ENCODE results near the gene MCM6.

Gene MCM6

GRCh38 chr2:135876066-135876711 lies at the start of gene MCM6:
MCM6 (minus strand) TSS chr2:135876443; CDS start chr2:135876365, 78 bp downstream.
- H3K27me3 Mint-ChIP-seq, result no peaks in the 10 kb centered on the region
- intact Hi-C loops (cut with micrococcal nuclease), result no loop called here
- H3K27ac Mint-ChIP-seq, result peak within 1 kb of the TSS; percentile 82
- H3K36me3 Mint-ChIP-seq (ENCODE audit: low read depth), result peaks cover 12% of the 10 kb centered on the region
- peaks cover 22% of the 10 kb centered on the region for H3K4me1 Mint-ChIP-seq (ENCODE audit: low read depth)
- H3K4me3 Mint-ChIP-seq, result peak within 1 kb of the TSS; percentile 83
- H3K9me3 Mint-ChIP-seq, result no peaks in the 10 kb centered on the region

GRCh38 chr2:135925571-135925970 lies 49.3 kb upstream of the MCM6 start:
- no peak overlapping the region for H3K4me3 Mint-ChIP-seq
- H3K27ac Mint-ChIP-seq, result no peak overlapping the region
- H3K9me3 Mint-ChIP-seq, result no peaks in the 10 kb centered on the region
- H3K4me1 Mint-ChIP-seq (ENCODE audit: low read depth), result no peaks in the 10 kb centered on the region
- intact Hi-C loops (cut with micrococcal nuclease), result loop anchor here (10.0 kb wide), 1 partner anchor 49 kb away; no protein-coding TSS in a partner anchor
- H3K27me3 Mint-ChIP-seq, result no peaks in the 10 kb centered on the region
- H3K36me3 Mint-ChIP-seq (ENCODE audit: low read depth), result peaks cover 41% of the 10 kb centered on the region

GRCh38 chr2:135916207-135916606 lies 40.0 kb upstream of the MCM6 start:
- Mint-ChIP-seq H3K36me3 (ENCODE audit: low read depth) (peaks cover 46% of the 10 kb centered on the region), H3K4me3 (no peak overlapping the region), H3K9me3 (no peaks in the 10 kb centered on the region), H3K27me3 (no peaks in the 10 kb centered on the region), H3K4me1 (ENCODE audit: low read depth) (no peaks in the 10 kb centered on the region), H3K27ac (no peak overlapping the region)
- intact Hi-C loops (cut with micrococcal nuclease), result loop anchor here (10.0 kb wide), 1 partner anchor 209 kb away; no protein-coding TSS in a partner anchor

DNA sequence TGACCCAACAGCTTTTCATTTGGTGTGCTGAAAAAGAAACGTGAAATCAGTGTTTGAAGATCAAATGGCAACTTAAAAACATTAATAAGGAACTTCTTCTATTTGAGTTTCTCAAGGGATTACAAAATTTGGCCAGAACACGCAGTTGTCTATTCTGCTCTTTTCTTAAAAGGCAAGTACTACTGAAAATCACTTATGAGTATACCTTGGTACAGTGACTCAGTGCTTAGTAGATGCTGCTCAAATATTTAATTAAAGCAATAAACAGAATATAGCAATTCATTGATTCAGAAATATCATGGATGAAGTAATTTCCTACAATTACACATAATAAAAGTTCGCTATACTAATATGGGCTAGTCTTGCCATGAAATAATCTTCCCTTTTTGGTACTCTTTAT lies 38.2 kb upstream of the MCM6 start:
- Mint-ChIP-seq H3K4me1 (ENCODE audit: low read depth) (no peaks in the 10 kb centered on the region), H3K9me3 (no peaks in the 10 kb centered on the region), H3K27ac (no peak overlapping the region), H3K27me3 (no peaks in the 10 kb centered on the region), H3K36me3 (ENCODE audit: low read depth) (peaks cover 49% of the 10 kb centered on the region), H3K4me3 (no peak overlapping the region)
- intact Hi-C loops (cut with micrococcal nuclease), result loop anchor here (1.0 to 10.0 kb wide), 2 partner anchors 210 to 464 kb away; no protein-coding TSS in a partner anchor

DNA sequence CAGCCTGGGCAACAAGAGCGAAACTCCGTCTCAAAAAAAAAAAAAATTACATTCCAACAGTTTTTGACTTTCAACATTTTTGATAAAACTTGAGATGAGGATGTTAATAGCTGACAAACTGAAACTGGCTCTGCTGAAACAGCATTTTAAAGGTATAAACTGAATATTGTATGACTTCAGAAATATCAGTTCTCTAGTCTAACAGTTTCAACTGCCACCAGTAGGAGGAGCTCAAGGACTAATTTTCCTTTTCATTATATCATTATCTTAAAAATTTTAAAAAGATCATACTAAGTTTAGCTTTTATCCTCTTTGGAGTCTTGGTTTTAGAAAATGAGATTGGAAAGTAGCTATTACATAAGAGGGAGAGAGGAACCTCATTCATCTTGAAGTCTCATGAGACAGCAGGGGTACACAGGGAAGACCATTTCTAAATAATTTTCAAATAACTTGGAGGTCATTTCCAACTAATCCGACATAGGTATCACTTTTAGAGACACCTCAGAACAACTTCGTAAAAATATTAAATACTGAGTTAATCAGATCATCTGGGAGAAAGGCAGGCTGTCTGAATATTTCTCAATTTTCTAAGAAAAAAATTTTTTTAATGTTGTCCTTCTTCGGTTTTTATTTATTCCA lies 37.6 kb upstream of the MCM6 start:
- Mint-ChIP-seq H3K4me3 (no peak overlapping the region), H3K4me1 (ENCODE audit: low read depth) (no peaks in the 10 kb centered on the region), H3K36me3 (ENCODE audit: low read depth) (peaks cover 49% of the 10 kb centered on the region), H3K9me3 (no peaks in the 10 kb centered on the region), H3K27me3 (no peaks in the 10 kb centered on the region), H3K27ac (no peak overlapping the region)
- intact Hi-C loops (cut with micrococcal nuclease), result loop anchor here (1.0 to 10.0 kb wide), 2 partner anchors 211 to 464 kb away; no protein-coding TSS in a partner anchor

- Mint-ChIP-seq H3K4me3 (no peak overlapping the region), H3K27me3 (no peaks in the 10 kb centered on the region), H3K36me3 (ENCODE audit: low read depth) (peaks cover 74% of the 10 kb centered on the region), H3K27ac (no peak overlapping the region), H3K4me1 (ENCODE audit: low read depth) (no peaks in the 10 kb centered on the region), H3K9me3 (no peaks in the 10 kb centered on the region)
- intact Hi-C loops (cut with micrococcal nuclease), result loop anchor here (10.0 kb wide), 1 partner anchor 215 kb away; no protein-coding TSS in a partner anchor
Observed at GRCh38 chr2:135909976-135910375, 33.7 kb upstream of the MCM6 start.

GRCh38 chr2:135905679-135906078 lies 29.4 kb upstream of the MCM6 start:
- Mint-ChIP-seq H3K4me1 (ENCODE audit: low read depth) (no peaks in the 10 kb centered on the region), H3K36me3 (ENCODE audit: low read depth) (peaks cover 72% of the 10 kb centered on the region), H3K27ac (no peak overlapping the region), H3K9me3 (no peaks in the 10 kb centered on the region), H3K4me3 (no peak overlapping the region), H3K27me3 (no peaks in the 10 kb centered on the region)
- intact Hi-C loops (cut with micrococcal nuclease), result no loop called here

DNA sequence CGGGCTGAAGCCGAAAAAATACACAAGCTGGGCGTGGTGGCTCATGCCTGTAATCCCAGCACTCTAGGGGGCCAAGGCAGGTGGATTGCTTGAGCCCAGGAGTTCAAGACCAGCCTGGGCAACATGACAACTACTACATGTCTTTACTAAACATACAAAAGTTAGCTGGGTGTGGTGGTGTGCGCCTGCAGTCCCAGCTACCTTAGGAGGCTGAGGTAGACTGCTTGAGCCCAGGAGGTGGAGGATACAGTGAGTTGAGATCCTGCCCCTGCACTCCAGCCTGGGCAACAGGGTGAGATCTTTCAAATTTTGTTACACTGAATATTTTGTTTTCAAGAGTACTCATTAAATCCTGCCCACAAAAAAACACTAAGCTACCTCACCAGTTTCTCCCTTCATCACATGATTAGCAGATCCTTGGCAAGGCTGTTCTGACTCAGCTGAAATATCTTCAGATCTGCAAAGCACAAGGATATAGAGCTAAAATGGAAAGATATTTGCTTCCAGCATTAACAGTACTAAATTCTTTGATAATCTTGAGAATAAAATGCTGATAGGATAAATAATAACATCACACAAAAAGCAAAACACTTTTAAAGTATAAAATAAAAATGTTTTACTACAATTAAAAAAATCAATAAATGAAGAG lies 28.2 kb upstream of the MCM6 start:
- no peaks in the 10 kb centered on the region for H3K27me3 Mint-ChIP-seq
- intact Hi-C loops (cut with micrococcal nuclease), result no loop called here
- no peak overlapping the region for H3K4me3 Mint-ChIP-seq
- H3K36me3 Mint-ChIP-seq (ENCODE audit: low read depth), result peaks cover 60% of the 10 kb centered on the region
- peak overlapping the region; percentile 22 for H3K27ac Mint-ChIP-seq
- no peaks in the 10 kb centered on the region for H3K4me1 Mint-ChIP-seq (ENCODE audit: low read depth)
- no peaks in the 10 kb centered on the region for H3K9me3 Mint-ChIP-seq

GRCh38 chr2:135903650-135904049 lies 27.4 kb upstream of the MCM6 start:
- intact Hi-C loops (cut with micrococcal nuclease), result no loop called here
- Mint-ChIP-seq H3K27me3 (no peaks in the 10 kb centered on the region), H3K27ac (no peak overlapping the region)

DNA sequence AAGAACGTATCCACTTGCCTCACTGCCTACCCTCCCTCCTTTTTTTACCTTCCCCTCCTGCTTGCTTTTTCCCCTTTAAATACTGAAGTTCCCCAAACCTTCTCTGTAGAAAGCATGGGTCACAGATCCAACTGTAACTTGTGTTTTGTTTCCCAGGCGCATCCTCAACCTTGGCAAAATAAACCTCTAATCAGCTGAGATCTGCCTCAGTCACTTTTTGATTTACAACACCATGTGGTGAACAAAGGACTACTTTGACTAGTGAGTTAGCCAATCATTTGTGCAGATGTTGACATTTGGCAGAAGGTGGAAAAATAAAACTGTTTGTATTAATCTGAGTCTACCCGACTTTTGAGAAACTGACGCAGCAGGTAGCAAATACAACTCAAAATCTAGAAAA lies 23.3 kb upstream of the MCM6 start:
- Mint-ChIP-seq H3K4me3 (no peak overlapping the region), H3K36me3 (ENCODE audit: low read depth) (peaks cover 31% of the 10 kb centered on the region), H3K9me3 (no peaks in the 10 kb centered on the region), H3K27me3 (no peaks in the 10 kb centered on the region), H3K27ac (no peak overlapping the region), H3K4me1 (ENCODE audit: low read depth) (no peaks in the 10 kb centered on the region)
- intact Hi-C loops (cut with micrococcal nuclease), result no loop called here

More at GRCh38 chr2:135903650-135904049, 27.4 kb upstream of the MCM6 start:
- H3K4me1 Mint-ChIP-seq (ENCODE audit: low read depth), result no peaks in the 10 kb centered on the region
- no peaks in the 10 kb centered on the region for H3K9me3 Mint-ChIP-seq
- H3K4me3 Mint-ChIP-seq, result no peak overlapping the region
- H3K36me3 Mint-ChIP-seq (ENCODE audit: low read depth), result peaks cover 58% of the 10 kb centered on the region

GRCh38 chr2:135898234-135898786 lies 22.1 kb upstream of the MCM6 start:
- no peak overlapping the region for H3K4me3 Mint-ChIP-seq
- H3K27me3 Mint-ChIP-seq, result no peaks in the 10 kb centered on the region
- intact Hi-C loops (cut with micrococcal nuclease), result no loop called here
- H3K4me1 Mint-ChIP-seq (ENCODE audit: low read depth), result peaks cover 7% of the 10 kb centered on the region
- H3K9me3 Mint-ChIP-seq, result no peaks in the 10 kb centered on the region
- H3K27ac Mint-ChIP-seq, result no peak overlapping the region
- H3K36me3 Mint-ChIP-seq (ENCODE audit: low read depth), result peaks cover 18% of the 10 kb centered on the region

DNA sequence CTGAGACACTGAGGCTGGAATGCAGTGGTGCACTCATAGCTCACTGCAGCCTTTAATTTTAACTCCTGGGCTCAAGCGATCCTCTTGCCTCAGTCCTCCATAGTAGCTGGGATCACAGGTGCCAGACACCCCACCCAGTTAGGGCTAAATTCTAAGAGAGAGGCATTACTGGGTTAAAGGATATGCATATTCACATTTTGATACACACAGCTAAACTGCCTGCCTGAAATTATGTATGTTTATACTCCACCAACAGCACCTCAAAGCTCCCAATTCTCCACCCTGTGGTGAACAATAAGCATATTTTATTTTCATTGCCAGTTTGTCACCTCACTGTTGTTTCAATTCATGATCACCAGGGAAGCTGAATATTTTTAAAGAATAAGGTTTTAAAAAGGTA lies 18.7 kb upstream of the MCM6 start:
- no peak overlapping the region for H3K4me3 Mint-ChIP-seq
- H3K4me1 Mint-ChIP-seq (ENCODE audit: low read depth), result peaks cover 24% of the 10 kb centered on the region
- H3K9me3 Mint-ChIP-seq, result no peaks in the 10 kb centered on the region
- H3K27ac Mint-ChIP-seq, result no peak overlapping the region
- H3K27me3 Mint-ChIP-seq, result no peaks in the 10 kb centered on the region
- peaks cover 12% of the 10 kb centered on the region for H3K36me3 Mint-ChIP-seq (ENCODE audit: low read depth)
- intact Hi-C loops (cut with micrococcal nuclease), result no loop called here

- no peaks in the 10 kb centered on the region for H3K27me3 Mint-ChIP-seq
- no peak overlapping the region for H3K4me3 Mint-ChIP-seq
- H3K9me3 Mint-ChIP-seq, result peaks cover 14% of the 10 kb centered on the region
- no peak overlapping the region for H3K27ac Mint-ChIP-seq
- peaks cover 6% of the 10 kb centered on the region for H3K36me3 Mint-ChIP-seq (ENCODE audit: low read depth)
- H3K4me1 Mint-ChIP-seq (ENCODE audit: low read depth), result peaks cover 31% of the 10 kb centered on the region
- intact Hi-C loops (cut with micrococcal nuclease), result no loop called here
Observed at GRCh38 chr2:135893374-135893794, 17.1 kb upstream of the MCM6 start.

DNA sequence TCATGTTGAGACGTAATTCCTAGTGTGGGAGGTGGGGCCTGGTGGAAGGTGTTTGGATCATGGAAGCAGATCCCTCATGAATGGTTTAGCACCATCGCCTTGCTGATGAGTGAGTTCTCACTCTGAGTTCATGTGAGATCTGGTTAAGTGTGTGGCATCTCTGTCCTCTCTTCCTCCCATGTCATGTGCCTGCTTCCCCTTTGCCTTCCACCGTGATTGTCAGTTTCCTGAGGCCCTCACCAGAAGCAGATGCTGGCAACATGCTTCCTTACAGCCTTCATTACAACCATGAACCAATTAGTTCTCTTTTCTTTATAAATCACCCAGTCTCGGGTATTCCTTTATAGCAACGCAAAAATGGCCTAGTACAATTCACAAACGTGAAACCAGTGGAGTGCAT lies 14.6 kb upstream of the MCM6 start:
- Mint-ChIP-seq H3K4me1 (ENCODE audit: low read depth) (peaks cover 31% of the 10 kb centered on the region), H3K36me3 (ENCODE audit: low read depth) (no peaks in the 10 kb centered on the region), H3K27ac (peak overlapping the region; percentile 38), H3K9me3 (peaks cover 22% of the 10 kb centered on the region), H3K4me3 (no peak overlapping the region), H3K27me3 (no peaks in the 10 kb centered on the region)
- intact Hi-C loops (cut with micrococcal nuclease), result no loop called here
